GM23338 (cell line): ENCODE data around the gene NLRP10. TPM values are rescaled to one million over a fixed set of nuclear protein-coding genes. Genes with fewer than 3 reads are reported as not detected.

Experiments
- ATAC-seq: fragments of 200-7000 bp; cut with Tn5 transposase; 3 replicates; pipeline ENCODE4 v1.9.1; 2020
- DNase-seq: peaks from one replicate; pipeline ENCODE4 v3.0.0-alpha.2; 2015; ENCODE audit warnings: low spot score
- H2AFZ ChIP-seq: fragments of 200-600 bp; sonication (generic); 2 replicates; pipeline ENCODE4 v1.8.0; 2016; ENCODE audit warnings: antibody characterized with exemption, mild to moderate bottlenecking, moderate library complexity
- H3F3A ChIP-seq: fragments of 200-600 bp; sonication (generic); replicated peaks from 2 replicates; pipeline ENCODE4 v1.8.0; 2017; ENCODE audit warnings: antibody characterized with exemption, mixed run types, low read depth
- H3K27ac ChIP-seq: fragments of 200-600 bp; sonication (generic); 2 replicates; pipeline ENCODE4 v1.6.1; 2016; ENCODE audit warnings: low read depth
- H3K27me3 ChIP-seq: fragments of 200-600 bp; sonication (generic); 2 replicates; pipeline ENCODE4 v1.8.0; 2016; ENCODE audit warnings: mild to moderate bottlenecking, mixed run types, moderate library complexity; ENCODE audit not compliant: insufficient read depth
- H3K36me3 ChIP-seq: fragments of 200-600 bp; sonication (generic); 2 replicates; pipeline ENCODE4 v1.8.0; 2016; ENCODE audit warnings: mild to moderate bottlenecking; ENCODE audit not compliant: insufficient read depth
- H3K4me1 ChIP-seq: fragments of 200-600 bp; sonication (generic); 2 replicates; pipeline ENCODE4 v1.8.0; 2016; ENCODE audit warnings: mild to moderate bottlenecking, moderate library complexity; ENCODE audit not compliant: insufficient read depth
- H3K4me2 ChIP-seq: fragments of 200-600 bp; sonication (generic); 2 replicates; pipeline ENCODE4 v1.7.1; 2017; ENCODE audit warnings: mixed run types
- H3K4me3 ChIP-seq: fragments of 200-600 bp; sonication (generic); 2 replicates; pipeline ENCODE4 v1.6.1; 2016; ENCODE audit warnings: mixed run types
- H3K79me2 ChIP-seq: fragments of 200-600 bp; sonication (generic); replicated peaks from 2 replicates; pipeline ENCODE4 v1.8.0; 2017; ENCODE audit warnings: mild to moderate bottlenecking; ENCODE audit not compliant: insufficient read depth
- H3K9me2 ChIP-seq: fragments of 200-600 bp; sonication (generic); 2 replicates; pipeline ENCODE4 v1.8.0; 2017; ENCODE audit not compliant: insufficient read depth
- H4K20me1 ChIP-seq: fragments of 200-600 bp; sonication (generic); replicated peaks from 2 replicates; pipeline ENCODE4 v1.8.0; 2017; ENCODE audit warnings: mild to moderate bottlenecking; ENCODE audit not compliant: insufficient read depth
- H3K27ac Mint-ChIP-seq: 2 replicates; pipeline ENCODE4 v1.8.0; 2020; ENCODE audit warnings: inconsistent platforms, mild to moderate bottlenecking, moderate library complexity, mixed read lengths
- H3K27me3 Mint-ChIP-seq: 3 replicates; pipeline ENCODE4 v1.8.0; 2022; ENCODE audit warnings: low read depth, mild to moderate bottlenecking, moderate library complexity, mixed read lengths, inconsistent platforms; ENCODE audit not compliant: insufficient read depth, poor library complexity
- H3K36me3 Mint-ChIP-seq: 3 replicates; pipeline ENCODE4 v1.8.0; 2021; ENCODE audit warnings: low read depth, mild to moderate bottlenecking, inconsistent platforms, moderate library complexity, mixed read lengths
- H3K4me1 Mint-ChIP-seq: 3 replicates; pipeline ENCODE4 v1.8.0; 2020; ENCODE audit warnings: mild to moderate bottlenecking, inconsistent platforms, mixed read lengths
- H3K4me3 Mint-ChIP-seq: 3 replicates; pipeline ENCODE4 v1.8.0; 2021; ENCODE audit warnings: moderate library complexity, mild to moderate bottlenecking, inconsistent platforms, mixed read lengths
- H3K9me3 Mint-ChIP-seq: 3 replicates; pipeline ENCODE4 v1.8.0; 2020; ENCODE audit warnings: moderate library complexity, mild to moderate bottlenecking, inconsistent platforms, mixed read lengths
- CREB1 ChIP-seq: fragments of 250-450 bp; sonication (Bioruptor Pico); IDR thresholded peaks from 2 replicates; pipeline ENCODE4 v1.5.0; 2020; ENCODE audit warnings: low read depth, mild to moderate bottlenecking, moderate library complexity
- CTCF ChIP-seq, 2 experiments: fragments of 200-600 bp in 1 of 2; sonication (generic) in 1 of 2; conservative IDR thresholded peaks; 2 replicates each; pipeline versions ENCODE4 v1.5.1 to v1.6.1; 2016 to 2017; ENCODE audit warnings: antibody characterized with exemption in 2 of 2, low read depth in 2 of 2, mild to moderate bottlenecking in 2 of 2, moderate library complexity in 1 of 2
- EZH2phosphoT487 ChIP-seq: fragments of 200-600 bp; sonication (generic); IDR thresholded peaks from one replicate; pipeline ENCODE4 v1.8.1; 2018; ENCODE audit warnings: antibody characterized with exemption; ENCODE audit not compliant: unreplicated experiment
- JUNB ChIP-seq: IDR thresholded peaks from one replicate; pipeline ENCODE4 v1.6.1; 2016; ENCODE audit warnings: antibody characterized with exemption; ENCODE audit not compliant: unreplicated experiment
- NANOG ChIP-seq: IDR thresholded peaks from 2 replicates; pipeline ENCODE4 v1.6.1; 2016; ENCODE audit warnings: antibody characterized with exemption, borderline replicate concordance
- POLR2AphosphoS5 ChIP-seq: IDR thresholded peaks from 2 replicates; pipeline ENCODE4 v1.6.1; 2016; ENCODE audit warnings: antibody characterized with exemption, low read depth
- STAT1 ChIP-seq: IDR thresholded peaks from one replicate; pipeline ENCODE4 v1.6.1; 2016; ENCODE audit warnings: antibody characterized with exemption; ENCODE audit not compliant: unreplicated experiment
- ZNF114 ChIP-seq: fragments of 250-450 bp; sonication (Bioruptor Pico); IDR thresholded peaks from 2 replicates; pipeline ENCODE4 v1.5.0; 2020; ENCODE audit warnings: mild to moderate bottlenecking, moderate library complexity
- ZNF331 ChIP-seq: fragments of 250-450 bp; sonication (Bioruptor Pico); IDR thresholded peaks from 2 replicates; pipeline ENCODE4 v1.5.0; 2020; ENCODE audit warnings: low read depth, mild to moderate bottlenecking, moderate library complexity
- polyA plus RNA-seq: library from polyadenylated mRNA; unstranded; fragments of >200 nt; fragmentation: Nextera tagmentation; extraction: Ambion mirVana; gene quantifications from 2 replicates; pipeline ENCODE4 v1.2.1, GENCODE V29; 2016
- total RNA-seq: library from RNA; depleted of rRNA; stranded (reverse); fragments of >200 nt; shearing (Covaris generic); gene quantifications from 2 replicates; pipeline ENCODE4 v1.2.3, GENCODE V29; 2014
- TF ChIP-seq, protein P1 (sequence below): IDR thresholded peaks from 2 replicates; pipeline ENCODE4 v1.6.1; 2016; ENCODE audit warnings: antibody characterized with exemption
- TF ChIP-seq, protein P2 (sequence below): IDR thresholded peaks from one replicate; pipeline ENCODE4 v1.6.1; 2018; ENCODE audit warnings: antibody characterized with exemption; ENCODE audit not compliant: unreplicated experiment

The NLRP10 gene
- total and polyA plus RNA-seq, 2 experiments from 2014 or later, result 1.1 to 4.3 TPM

DNA sequence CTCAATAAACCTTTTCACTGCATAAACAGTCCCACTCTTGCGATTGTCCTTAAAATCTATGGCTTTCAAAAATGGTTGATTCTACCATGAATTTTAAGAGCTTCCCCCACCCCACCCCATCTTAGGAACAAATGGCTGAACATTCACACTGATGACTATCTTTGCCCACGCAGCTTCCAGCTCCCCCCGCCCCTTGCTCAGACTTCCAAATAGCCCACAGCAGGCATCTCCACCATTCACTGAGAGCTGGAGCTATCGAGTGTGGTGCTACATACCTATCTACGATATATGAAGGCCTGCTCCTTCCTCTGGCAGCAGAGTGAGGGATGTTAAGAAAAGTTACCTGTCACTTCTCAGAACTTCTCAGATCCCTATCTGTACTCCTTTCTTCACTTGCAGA is 48.6 kb upstream of the NLRP10 start:
- ATAC-seq (no peak), DNase-seq (no peak)
- Histone ChIP-seq H3K9me2 (no peaks in the 10 kb centered on the region), H3K27ac (no peak overlapping the region), H3K36me3 (no peaks in the 10 kb centered on the region), H4K20me1 (no peaks in the 10 kb centered on the region), H3K4me3 (no peak overlapping the region), H2AFZ (no peak overlapping the region), H3K4me2 (no peak overlapping the region), H3K79me2 (no peaks in the 10 kb centered on the region), H3K4me1 (peaks cover 29% of the 10 kb centered on the region; the same call in 1 of the 2 replicates), H3K27me3 (peaks cover 45% of the 10 kb centered on the region), H3F3A (no peaks in the 10 kb centered on the region)
- Mint-ChIP-seq H3K27me3 (peaks cover 34% of the 10 kb centered on the region), H3K4me1 (peaks cover 27% of the 10 kb centered on the region), H3K27ac (no peak overlapping the region), H3K9me3 (no peaks in the 10 kb centered on the region), H3K4me3 (no peak overlapping the region), H3K36me3 (no peaks in the 10 kb centered on the region)
- TF ChIP-seq JUNB (no peak), EZH2phosphoT487 (no peak), ZNF331 (no peak), STAT1 (no peak), ZNF114 (CRISPR knock-in tag) (no peak), NANOG (no peak), CREB1 (CRISPR knock-in tag) (no peak), POLR2AphosphoS5 (no peak), CTCF (conservative IDR thresholded peaks at IDR 0.05; ENCODE audit: low read depth in 2 of 2) (no peak)
- TF ChIP-seq, protein P1, sequence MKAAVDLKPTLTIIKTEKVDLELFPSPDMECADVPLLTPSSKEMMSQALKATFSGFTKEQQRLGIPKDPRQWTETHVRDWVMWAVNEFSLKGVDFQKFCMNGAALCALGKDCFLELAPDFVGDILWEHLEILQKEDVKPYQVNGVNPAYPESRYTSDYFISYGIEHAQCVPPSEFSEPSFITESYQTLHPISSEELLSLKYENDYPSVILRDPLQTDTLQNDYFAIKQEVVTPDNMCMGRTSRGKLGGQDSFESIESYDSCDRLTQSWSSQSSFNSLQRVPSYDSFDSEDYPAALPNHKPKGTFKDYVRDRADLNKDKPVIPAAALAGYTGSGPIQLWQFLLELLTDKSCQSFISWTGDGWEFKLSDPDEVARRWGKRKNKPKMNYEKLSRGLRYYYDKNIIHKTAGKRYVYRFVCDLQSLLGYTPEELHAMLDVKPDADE, result no peak
- TF ChIP-seq, protein P2, sequence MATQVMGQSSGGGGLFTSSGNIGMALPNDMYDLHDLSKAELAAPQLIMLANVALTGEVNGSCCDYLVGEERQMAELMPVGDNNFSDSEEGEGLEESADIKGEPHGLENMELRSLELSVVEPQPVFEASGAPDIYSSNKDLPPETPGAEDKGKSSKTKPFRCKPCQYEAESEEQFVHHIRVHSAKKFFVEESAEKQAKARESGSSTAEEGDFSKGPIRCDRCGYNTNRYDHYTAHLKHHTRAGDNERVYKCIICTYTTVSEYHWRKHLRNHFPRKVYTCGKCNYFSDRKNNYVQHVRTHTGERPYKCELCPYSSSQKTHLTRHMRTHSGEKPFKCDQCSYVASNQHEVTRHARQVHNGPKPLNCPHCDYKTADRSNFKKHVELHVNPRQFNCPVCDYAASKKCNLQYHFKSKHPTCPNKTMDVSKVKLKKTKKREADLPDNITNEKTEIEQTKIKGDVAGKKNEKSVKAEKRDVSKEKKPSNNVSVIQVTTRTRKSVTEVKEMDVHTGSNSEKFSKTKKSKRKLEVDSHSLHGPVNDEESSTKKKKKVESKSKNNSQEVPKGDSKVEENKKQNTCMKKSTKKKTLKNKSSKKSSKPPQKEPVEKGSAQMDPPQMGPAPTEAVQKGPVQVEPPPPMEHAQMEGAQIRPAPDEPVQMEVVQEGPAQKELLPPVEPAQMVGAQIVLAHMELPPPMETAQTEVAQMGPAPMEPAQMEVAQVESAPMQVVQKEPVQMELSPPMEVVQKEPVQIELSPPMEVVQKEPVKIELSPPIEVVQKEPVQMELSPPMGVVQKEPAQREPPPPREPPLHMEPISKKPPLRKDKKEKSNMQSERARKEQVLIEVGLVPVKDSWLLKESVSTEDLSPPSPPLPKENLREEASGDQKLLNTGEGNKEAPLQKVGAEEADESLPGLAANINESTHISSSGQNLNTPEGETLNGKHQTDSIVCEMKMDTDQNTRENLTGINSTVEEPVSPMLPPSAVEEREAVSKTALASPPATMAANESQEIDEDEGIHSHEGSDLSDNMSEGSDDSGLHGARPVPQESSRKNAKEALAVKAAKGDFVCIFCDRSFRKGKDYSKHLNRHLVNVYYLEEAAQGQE, result no peak
